GM20431 (cell line): ENCODE results near the gene PARVA.

Experiments
- in situ Hi-C: fragments of 300-500 bp; cut with MseI, MboI; formaldehyde crosslinking; loops from one replicate; pipeline ENCODE4 v1.15.0; 2020; ENCODE audit warnings: low sequenced_read_pairs; ENCODE audit not compliant: unreplicated experiment

The PARVA gene

DNA sequence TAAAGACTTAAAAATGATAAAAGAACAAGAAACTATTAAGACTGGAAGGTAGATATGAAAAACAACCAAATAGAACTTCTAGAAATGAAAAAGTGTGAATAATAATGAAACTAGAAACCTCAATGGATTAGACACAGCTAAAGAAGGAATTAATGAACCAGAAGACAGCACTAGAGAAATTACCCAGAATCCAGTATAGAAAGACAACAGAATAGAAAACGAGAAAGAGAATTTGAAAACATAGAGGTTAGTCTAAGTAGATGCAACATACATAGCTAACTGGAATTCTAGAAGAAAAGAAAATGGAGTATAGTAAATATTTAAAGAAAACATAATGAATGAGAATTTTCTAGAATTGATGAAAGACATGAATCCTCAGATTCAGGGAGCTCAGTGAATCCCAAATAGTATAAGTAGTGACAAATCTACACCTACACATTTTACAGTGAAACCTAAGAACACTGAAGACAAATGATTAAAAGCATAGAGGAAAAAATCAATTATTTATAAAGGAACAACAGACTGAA is 111.9 kb downstream of the PARVA start:
- in situ Hi-C loops = no loop called here

DNA sequence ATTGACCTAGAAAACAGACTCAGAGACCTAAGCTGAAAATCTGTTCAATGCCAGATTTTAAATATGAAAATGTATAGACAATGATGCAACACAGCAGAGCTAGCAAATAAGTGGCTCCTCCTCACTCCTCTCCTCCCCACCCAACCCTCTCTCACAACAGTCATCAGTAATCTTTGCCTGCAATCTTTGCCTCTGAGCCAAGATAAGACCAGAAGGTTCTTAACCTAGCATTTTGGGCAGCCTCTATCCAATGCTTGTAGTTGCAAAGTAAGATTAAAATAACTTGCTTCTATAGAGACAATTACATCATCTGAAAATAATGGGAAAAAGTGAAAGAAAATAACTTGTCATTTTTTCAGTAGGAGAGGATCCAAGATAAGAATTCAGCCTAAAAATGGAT is 117.3 kb downstream of the PARVA start:
- in situ Hi-C loops = no loop called here

GRCh38 chr11:12496181-12497025 is 119.0 kb downstream of the PARVA start:
- in situ Hi-C loops = no loop called here

DNA sequence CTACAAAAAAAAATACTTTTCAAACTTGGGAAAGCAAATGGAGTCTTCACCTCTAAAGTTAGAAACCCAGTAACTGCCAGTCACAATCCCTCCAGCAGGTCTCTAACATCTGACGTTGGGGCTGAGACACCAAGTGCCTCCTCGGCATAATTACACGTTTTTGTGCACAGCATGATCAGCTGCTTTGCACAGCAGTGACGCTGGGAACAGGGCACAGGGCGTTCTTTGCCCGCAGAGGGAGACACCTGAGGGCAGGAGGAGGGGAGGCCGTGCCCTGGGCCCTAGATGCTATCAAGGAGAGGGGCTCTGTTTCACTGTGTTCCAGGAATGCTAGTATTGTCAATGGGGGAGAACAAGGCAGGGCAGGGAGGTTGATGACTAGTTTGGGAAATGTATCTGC is 120.1 kb downstream of the PARVA start:
- in situ Hi-C loops = no loop called here

DNA sequence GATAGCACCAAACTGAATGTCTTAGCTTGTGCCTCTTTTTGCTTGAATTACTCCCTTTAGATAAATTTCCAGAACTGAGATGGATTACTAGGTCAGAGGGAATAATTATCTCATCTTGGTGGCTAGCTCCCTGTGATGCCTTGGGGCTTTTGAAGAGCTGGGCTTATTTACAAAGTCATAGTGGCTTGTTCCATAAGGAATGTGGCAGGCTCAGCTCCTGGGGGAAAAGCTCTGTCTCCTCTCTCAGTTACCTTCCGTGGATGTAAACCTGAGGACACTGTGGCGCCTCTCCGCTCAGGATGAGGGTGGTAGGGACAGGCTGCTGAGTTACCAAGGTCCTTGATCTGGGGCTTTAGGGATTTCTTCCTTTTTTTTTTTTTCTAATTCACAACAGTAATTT is 121.7 kb downstream of the PARVA start:
- in situ Hi-C loops = no loop called here

GRCh38 chr11:12502046-12502445 is 124.7 kb downstream of the PARVA start:
- in situ Hi-C loops = no loop called here

DNA sequence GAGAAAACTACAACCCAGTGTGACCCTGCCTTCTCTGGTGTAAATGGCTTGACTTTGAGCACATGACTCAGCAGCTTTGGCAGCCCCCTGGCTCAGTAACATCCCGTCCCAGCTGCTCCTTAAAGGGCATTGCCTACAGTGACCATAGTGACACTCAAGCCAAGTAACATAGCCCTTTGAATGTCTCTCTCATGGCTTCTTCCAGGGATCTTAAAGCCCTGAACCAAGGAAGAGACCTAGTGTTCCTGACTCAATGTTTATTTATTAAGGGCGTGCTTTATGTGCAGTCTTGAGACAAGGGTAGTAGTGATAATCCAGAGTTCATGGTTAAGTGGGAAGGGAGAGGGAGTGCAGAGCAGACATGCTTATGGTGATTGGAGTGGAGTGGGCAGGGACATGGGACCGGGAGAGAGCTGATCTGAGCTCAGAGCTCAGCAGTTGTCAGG is 125.7 kb downstream of the PARVA start:
- in situ Hi-C loops = no loop called here

DNA sequence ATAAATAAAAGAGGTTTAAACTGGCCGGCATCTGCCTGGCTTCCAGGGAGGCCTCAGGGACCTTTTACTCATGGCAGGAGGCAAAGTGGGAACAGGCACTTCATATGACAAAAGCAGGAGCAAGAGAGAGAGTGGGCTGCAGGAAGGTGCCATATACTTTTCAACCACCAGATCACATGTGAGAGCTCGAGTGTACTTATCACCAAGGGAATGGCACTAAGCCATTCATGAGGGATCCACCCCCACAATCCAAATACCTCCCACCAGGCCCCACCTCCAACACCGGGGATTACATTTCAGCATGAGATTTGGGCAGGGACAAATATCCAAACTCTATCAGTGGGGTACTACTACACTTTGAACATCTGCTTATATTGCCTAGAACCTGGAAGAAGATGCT is 126.5 kb downstream of the PARVA start:
- in situ Hi-C loops = no loop called here

GRCh38 chr11:12505183-12505582 is 127.8 kb downstream of the PARVA start:
- in situ Hi-C loops = no loop called here

DNA sequence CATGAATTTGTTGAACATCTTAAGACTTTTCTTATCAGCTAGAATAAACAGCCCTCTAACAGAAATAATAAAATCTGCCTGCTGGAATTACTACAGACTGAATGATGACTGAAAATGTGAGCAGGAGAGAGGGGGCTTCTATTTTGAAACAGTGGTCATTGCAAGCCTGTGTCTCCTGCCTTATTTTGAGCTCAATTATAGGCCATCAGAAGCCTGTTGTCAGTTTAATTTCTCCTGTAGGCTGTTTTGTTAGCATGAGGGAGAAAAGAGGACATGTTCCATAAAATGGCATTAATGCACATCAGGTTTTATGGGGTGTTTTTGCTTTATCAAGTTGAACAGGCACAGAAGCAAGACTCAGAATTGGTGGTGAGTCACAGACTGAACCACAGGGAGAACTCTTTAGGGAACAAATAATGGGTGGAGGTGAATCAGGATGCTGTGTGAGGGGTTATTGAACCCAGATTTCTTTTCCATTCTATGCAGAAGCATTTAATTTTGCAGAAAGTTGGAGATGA is 129.1 kb downstream of the PARVA start:
- in situ Hi-C loops = no loop called here

GRCh38 chr11:12507391-12507790 is 130.0 kb downstream of the PARVA start:
- in situ Hi-C loops = no loop called here

GRCh38 chr11:12508151-12508751 is 130.9 kb downstream of the PARVA start:
- in situ Hi-C loops = no loop called here

- in situ Hi-C loops = no loop called here
Measured at GRCh38 chr11:12509371-12509770, 132.0 kb downstream of the PARVA start.

- in situ Hi-C loops = no loop called here
Measured at GRCh38 chr11:12512132-12512531, 134.8 kb downstream of the PARVA start.

DNA sequence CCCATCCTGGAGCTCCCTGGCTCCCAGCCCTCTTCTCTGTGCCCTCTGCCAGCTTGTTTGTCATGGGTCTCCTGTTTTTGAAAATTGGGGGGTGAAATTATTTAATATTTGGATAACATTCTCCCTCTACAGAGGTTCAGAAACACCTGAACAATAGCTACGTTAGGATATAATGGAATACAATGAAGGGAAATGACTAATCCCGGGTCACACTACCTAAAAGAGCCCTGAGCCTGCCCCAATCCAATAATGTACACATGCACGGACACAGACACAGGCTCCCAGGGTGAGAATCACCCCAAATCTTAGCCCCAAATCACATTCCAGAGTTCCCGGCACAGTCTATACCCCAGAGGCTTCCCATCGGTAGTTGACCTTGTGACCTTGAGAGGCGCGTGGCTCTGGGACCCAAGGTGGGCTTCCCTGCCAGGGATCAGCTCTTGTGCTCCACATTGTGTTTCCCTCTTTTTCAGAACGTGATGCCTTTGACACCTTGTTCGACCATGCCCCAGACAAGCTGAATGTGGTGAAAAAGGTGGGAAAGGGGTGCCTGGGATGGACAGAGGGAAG is 135.5 kb downstream of the PARVA start:
- in situ Hi-C loops = no loop called here

GRCh38 chr11:12516387-12517105 is 139.2 kb downstream of the PARVA start:
- in situ Hi-C loops = no loop called here

DNA sequence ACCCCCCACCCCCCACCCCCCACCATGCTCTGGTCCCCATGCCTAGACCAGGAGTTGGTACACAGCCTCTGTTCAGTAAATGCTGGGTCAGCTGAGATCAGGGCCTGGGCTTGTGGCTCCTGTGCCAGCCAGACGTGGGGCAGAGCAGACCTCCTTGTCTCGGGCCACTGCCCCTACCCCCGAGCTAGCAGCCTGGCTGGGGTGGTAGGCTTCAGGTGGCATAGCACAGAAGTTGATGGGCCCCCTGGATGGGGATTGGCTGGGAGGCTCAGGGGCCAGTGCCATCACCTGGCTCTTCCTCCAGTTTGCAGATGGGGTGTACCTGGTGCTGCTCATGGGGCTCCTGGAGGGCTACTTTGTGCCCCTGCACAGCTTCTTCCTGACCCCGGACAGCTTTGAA is 139.9 kb downstream of the PARVA start:
- in situ Hi-C loops = no loop called here

DNA sequence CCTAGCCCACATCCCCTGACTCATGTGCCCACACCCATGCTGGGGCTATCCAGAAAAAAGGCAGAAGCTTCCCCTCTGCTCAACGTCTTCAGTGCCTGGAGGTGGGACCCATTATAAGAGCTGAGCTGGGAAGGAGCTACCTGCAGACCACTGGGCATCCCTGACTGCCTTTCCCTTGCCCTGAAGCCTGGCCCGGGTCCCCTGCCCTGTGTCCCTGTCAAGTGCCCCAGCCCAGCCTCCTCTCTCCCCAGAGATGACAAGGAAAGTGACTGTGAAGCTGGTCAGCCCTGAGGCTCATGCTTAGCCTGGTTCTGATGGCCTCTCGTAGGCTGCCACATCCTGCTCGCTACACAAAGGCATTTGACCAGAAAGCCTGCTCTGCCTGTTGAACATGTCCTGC is 140.4 kb downstream of the PARVA start:
- in situ Hi-C loops = no loop called here

GRCh38 chr11:12518606-12519385 is 141.4 kb downstream of the PARVA start:
- in situ Hi-C loops = no loop called here

DNA sequence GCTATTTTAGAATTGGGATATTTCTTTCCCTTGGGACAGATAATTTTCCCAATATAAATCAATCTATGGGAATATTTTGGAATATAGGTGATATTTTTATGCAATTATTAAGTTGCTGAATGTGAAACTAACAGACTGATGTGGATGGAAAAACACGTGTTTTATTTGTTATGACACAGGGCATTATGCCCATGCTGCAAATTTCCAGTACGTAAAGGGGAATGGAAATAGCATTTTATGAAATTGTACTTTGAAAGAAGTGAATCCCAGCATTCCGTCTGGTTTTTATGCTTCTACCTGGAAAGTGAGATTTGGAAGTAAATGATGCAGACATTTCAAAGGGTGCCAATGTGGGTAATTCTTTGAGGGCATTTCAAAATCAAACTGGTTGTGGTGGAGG is 142.7 kb downstream of the PARVA start:
- in situ Hi-C loops = no loop called here
